GM12892 (cell line): ENCODE results near the gene TRIM42.

Experiments used
- POLR2A ChIP-seq: IDR thresholded peaks from 2 replicates; pipeline ENCODE4 v1.6.1; 2011; ENCODE audit warnings: low read depth, low read length, control low read depth
- POLR2AphosphoS5 ChIP-seq: IDR thresholded peaks from 2 replicates; pipeline ENCODE4 v1.6.1; 2011; ENCODE audit warnings: low read depth, low read length, control low read depth
- TAF1 ChIP-seq: IDR thresholded peaks from 2 replicates; pipeline ENCODE4 v1.6.1; 2011; ENCODE audit warnings: low read depth, mild to moderate bottlenecking, control low read depth, low read length, borderline replicate concordance

DNA sequence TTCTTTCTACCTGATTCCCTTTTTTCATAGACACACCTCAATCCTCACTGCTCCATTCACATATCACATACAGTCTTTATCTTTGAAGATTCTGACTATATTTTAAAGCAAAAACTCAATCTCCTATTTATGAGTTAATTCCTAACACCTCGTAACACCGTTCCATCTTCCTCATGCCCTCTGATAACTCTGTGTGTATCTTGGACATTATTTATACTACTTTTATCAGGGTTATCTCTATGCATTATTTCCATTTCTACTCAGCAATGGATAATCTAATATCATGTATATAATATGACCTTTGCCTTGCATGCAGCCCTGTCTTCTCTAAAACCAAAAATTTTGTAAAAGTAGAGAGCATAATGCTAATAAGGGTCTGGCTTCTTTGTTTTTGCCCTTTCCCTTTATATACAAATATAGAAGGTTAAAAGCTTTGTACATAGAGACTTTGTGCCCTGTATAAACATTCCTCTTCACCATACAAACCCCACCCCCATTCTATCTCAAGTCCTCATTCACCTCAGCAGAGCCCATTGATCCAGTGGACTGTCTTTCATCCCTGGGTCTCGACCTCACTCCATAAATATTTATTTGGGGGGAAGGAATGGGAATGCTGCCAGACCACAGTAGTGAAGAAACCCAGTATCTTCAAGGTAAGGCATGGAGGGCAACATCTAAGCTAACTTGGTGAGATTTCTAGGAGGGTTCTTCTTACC, 21.8 kb downstream of the TRIM42 start:
- TF ChIP-seq POLR2AphosphoS5 = no peak
- no peak for TF ChIP-seq POLR2A
- TF ChIP-seq TAF1 = no peak
